Liver (tissue), 9 donors: ENCODE measurements around the gene CD14. TPM values are rescaled to one million over a fixed set of nuclear protein-coding genes. Genes with fewer than 3 reads are reported as not detected.
"Not testable (repeated sequence)": the region's sequence is repeated elsewhere in the genome, so short reads cannot be mapped to it uniquely, and the experiment has no call there.

Source experiments
- DNase-seq: peaks from one replicate; pipeline ENCODE4 v3.0.0-alpha.2; 2017; ENCODE audit warnings: low spot score
- H3K27ac ChIP-seq, 2 donors: one replicate each; pipeline ENCODE4 v1.7.0; 2013; ENCODE audit warnings: inconsistent platforms in 2 of 2, low read length in 2 of 2, control low read depth in 1 of 2, low read depth in 1 of 2, mild to moderate bottlenecking in 1 of 2
- H3K27me3 ChIP-seq, 4 donors: one replicate each; pipeline versions ENCODE4 v1.6.1 to v1.7.0; 2013; ENCODE audit warnings: low read length in 3 of 4, inconsistent platforms in 1 of 4, mild to moderate bottlenecking in 1 of 4, moderate library complexity in 1 of 4; ENCODE audit not compliant: control insufficient read depth in 4 of 4, insufficient read depth in 4 of 4
- H3K36me3 ChIP-seq, 4 donors: one replicate each; pipeline versions ENCODE4 v1.6.1 to v1.7.0; 2013; ENCODE audit warnings: low read length in 3 of 4, mild to moderate bottlenecking in 3 of 4, low read depth in 1 of 4, moderate library complexity in 1 of 4; ENCODE audit not compliant: control insufficient read depth in 4 of 4, insufficient read depth in 3 of 4
- H3K4me1 ChIP-seq, 4 donors: one replicate each; pipeline versions ENCODE4 v1.6.1 to v1.7.0; 2013; ENCODE audit warnings: low read length in 3 of 4, mild to moderate bottlenecking in 3 of 4, moderate library complexity in 1 of 4; ENCODE audit not compliant: control insufficient read depth in 4 of 4, insufficient read depth in 4 of 4
- H3K4me3 ChIP-seq, 3 donors: one replicate each; pipeline versions ENCODE4 v1.6.1 to v1.7.0; 2013; ENCODE audit warnings: low read length in 3 of 3, control low read depth in 1 of 3, low read depth in 1 of 3, mild to moderate bottlenecking in 1 of 3
- H3K9ac ChIP-seq, 2 donors: one replicate each; pipeline ENCODE4 v1.7.0; 2013; ENCODE audit warnings: low read length in 2 of 2, mild to moderate bottlenecking in 2 of 2, moderate library complexity in 2 of 2, control low read depth in 1 of 2, low read depth in 1 of 2
- H3K9me3 ChIP-seq, 4 donors: one replicate each; pipeline versions ENCODE4 v1.6.1 to v1.7.0; 2013; ENCODE audit warnings: low read length in 3 of 4; ENCODE audit not compliant: control insufficient read depth in 4 of 4
- EGR1 ChIP-seq, 2 donors: IDR thresholded peaks; 2 replicates each; pipeline ENCODE4 v1.6.1; 2016 to 2018; ENCODE audit warnings: antibody characterized with exemption in 2 of 2, low read depth in 2 of 2
- FOXA1 ChIP-seq: IDR thresholded peaks from 2 replicates; pipeline ENCODE4 v1.6.1; 2016; ENCODE audit warnings: antibody characterized with exemption
- FOXA2 ChIP-seq: IDR thresholded peaks from 2 replicates; pipeline ENCODE4 v1.6.1; 2016; ENCODE audit warnings: antibody characterized with exemption
- GABPA ChIP-seq, 2 donors: IDR thresholded peaks in 1 of 2; conservative IDR thresholded peaks in 1 of 2; 2 replicates each; pipeline ENCODE4 v1.6.1; 2016; ENCODE audit warnings: antibody characterized with exemption in 2 of 2, mild to moderate bottlenecking in 1 of 2, moderate library complexity in 1 of 2
- HNF4A ChIP-seq, 2 donors: conservative IDR thresholded peaks; 2 replicates each; pipeline ENCODE4 v1.6.1; 2016; ENCODE audit warnings: antibody characterized with exemption in 2 of 2, mild to moderate bottlenecking in 2 of 2
- HNF4G ChIP-seq: IDR thresholded peaks from 2 replicates; pipeline ENCODE4 v1.6.1; 2016; ENCODE audit warnings: antibody characterized with exemption
- JUND ChIP-seq, 2 donors: IDR thresholded peaks; 2 replicates each; pipeline ENCODE4 v1.6.1; 2016; ENCODE audit warnings: antibody characterized with exemption in 2 of 2
- NR2F2 ChIP-seq: IDR thresholded peaks from 2 replicates; pipeline ENCODE4 v1.6.1; 2016; ENCODE audit warnings: antibody characterized with exemption
- RAD21 ChIP-seq, 2 donors: IDR thresholded peaks; 2 replicates each; pipeline ENCODE4 v1.6.1; 2016; ENCODE audit warnings: antibody characterized with exemption in 2 of 2, mild to moderate bottlenecking in 2 of 2
- RXRA ChIP-seq, 2 donors: IDR thresholded peaks; 2 replicates each; pipeline ENCODE4 v1.6.1; 2017 to 2018; ENCODE audit warnings: antibody characterized with exemption in 2 of 2, mild to moderate bottlenecking in 1 of 2
- SP1 ChIP-seq: IDR thresholded peaks from 2 replicates; pipeline ENCODE4 v1.6.1; 2018; ENCODE audit warnings: antibody characterized with exemption, mild to moderate bottlenecking
- TAF1 ChIP-seq: conservative IDR thresholded peaks from 2 replicates; pipeline ENCODE4 v1.6.1; 2016; ENCODE audit warnings: antibody characterized with exemption, mild to moderate bottlenecking
- YY1 ChIP-seq: IDR thresholded peaks from 2 replicates; pipeline ENCODE4 v1.6.1; 2016; ENCODE audit warnings: antibody characterized with exemption, mild to moderate bottlenecking
- WGBS: extraction: QIAGEN DNeasy Blood & Tissue Kit; methylation state at CpG from one replicate; pipeline ENCODE4 v1.1.7; 2013; 5-methylcytosine and 5-hydroxymethylcytosine counted together
- polyA plus RNA-seq, 2 donors: library from polyadenylated mRNA; stranded (reverse) in 1 of 2; unstranded in 1 of 2; fragments of 200-250 nt in 1 of 2; fragments of >200 nt in 1 of 2; fragmentation: Nextera tagmentation in 1 of 2; extraction: Ambion mirVana in 1 of 2; gene quantifications; one replicate each; pipeline versions ENCODE4 v1.2.1 to v1.2.3, GENCODE V29; 2013 to 2015
- total RNA-seq, 2 donors: library from RNA; depleted of rRNA; stranded (reverse); fragments of >200 nt; gene quantifications; one replicate each; pipeline ENCODE4 v1.2.3, GENCODE V29; 2014
- TF ChIP-seq, protein P1 (sequence below): IDR thresholded peaks from 2 replicates; pipeline ENCODE4 v1.6.1; 2016; ENCODE audit warnings: antibody characterized with exemption
- TF ChIP-seq, protein P2 (sequence below): fragments of 150-350 bp; IDR thresholded peaks from 2 replicates; pipeline ENCODE4 v1.5.1; 2017; ENCODE audit warnings: improper control_type of control experiment, low read depth, low read length; ENCODE audit not compliant: missing input control
- TF ChIP-seq, protein P3 (sequence below): IDR thresholded peaks from 2 replicates; pipeline ENCODE4 v1.6.1; 2016; ENCODE audit warnings: antibody characterized with exemption
- TF ChIP-seq, protein P4 (sequence below): IDR thresholded peaks from 2 replicates; pipeline ENCODE4 v1.6.1; 2016; ENCODE audit warnings: antibody characterized with exemption, mild to moderate bottlenecking
- TF ChIP-seq, protein P5 (sequence below): IDR thresholded peaks from 2 replicates; pipeline ENCODE4 v1.6.1; 2016; ENCODE audit warnings: antibody characterized with exemption
- donor health status: healthy.
- donor health status: healthy.
- donor health status: healthy.
- donor health status: healthy.
- donor health status: healthy.

CD14 gene
- total and polyA plus RNA-seq, 4 donors: 61.0 to 343 (median 287) TPM

DNA sequence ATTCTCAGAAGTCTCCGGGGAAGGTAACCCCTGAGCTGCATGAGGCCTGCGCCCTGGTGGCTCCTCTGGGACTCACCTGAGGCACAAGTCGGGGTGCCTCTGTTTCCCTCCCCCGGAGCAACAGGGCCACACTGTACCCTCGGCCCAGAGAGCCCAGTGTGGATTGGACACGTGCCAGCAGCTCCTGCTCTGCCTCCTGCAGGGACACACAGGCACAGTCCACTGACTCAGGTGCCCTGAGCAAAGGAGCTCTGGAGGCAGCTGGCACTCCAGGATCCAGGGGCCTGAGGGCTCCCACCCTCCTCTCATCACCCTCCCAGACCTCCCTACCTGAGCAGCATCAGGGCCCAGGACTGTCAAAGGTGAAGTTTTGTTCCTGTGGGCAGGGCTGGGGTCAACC, 38.8 kb downstream of the CD14 start:
- no peak for DNase-seq
- Histone ChIP-seq H3K4me1 (peaks cover 18 to 32% (median 25%) of the 10 kb centered on the region in 4 donors), H3K27me3 (no peaks in the 10 kb centered on the region), H3K9ac (no peak overlapping the region), H3K9me3 (no peaks in the 10 kb centered on the region), H3K36me3 (no peaks in the 10 kb centered on the region), H3K4me3 (no peak overlapping the region), H3K27ac (no peak overlapping the region)
- WGBS: 77% methylated on average over 6 of the region's 6 CpGs
- TF ChIP-seq FOXA2 (no peak), NR2F2 (no peak), HNF4A (conservative IDR thresholded peaks at IDR 0.05) (no peak), YY1 (no peak), RXRA (IDR thresholded peaks at IDR 0.05) (no peak), TAF1 (no peak), EGR1 (IDR thresholded peaks at IDR 0.05; ENCODE audit: low read depth in 2 of 2) (no peak), HNF4G (no peak)
- TF ChIP-seq, protein P1, sequence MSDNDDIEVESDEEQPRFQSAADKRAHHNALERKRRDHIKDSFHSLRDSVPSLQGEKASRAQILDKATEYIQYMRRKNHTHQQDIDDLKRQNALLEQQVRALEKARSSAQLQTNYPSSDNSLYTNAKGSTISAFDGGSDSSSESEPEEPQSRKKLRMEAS: no peak
- TF ChIP-seq, protein P2, sequence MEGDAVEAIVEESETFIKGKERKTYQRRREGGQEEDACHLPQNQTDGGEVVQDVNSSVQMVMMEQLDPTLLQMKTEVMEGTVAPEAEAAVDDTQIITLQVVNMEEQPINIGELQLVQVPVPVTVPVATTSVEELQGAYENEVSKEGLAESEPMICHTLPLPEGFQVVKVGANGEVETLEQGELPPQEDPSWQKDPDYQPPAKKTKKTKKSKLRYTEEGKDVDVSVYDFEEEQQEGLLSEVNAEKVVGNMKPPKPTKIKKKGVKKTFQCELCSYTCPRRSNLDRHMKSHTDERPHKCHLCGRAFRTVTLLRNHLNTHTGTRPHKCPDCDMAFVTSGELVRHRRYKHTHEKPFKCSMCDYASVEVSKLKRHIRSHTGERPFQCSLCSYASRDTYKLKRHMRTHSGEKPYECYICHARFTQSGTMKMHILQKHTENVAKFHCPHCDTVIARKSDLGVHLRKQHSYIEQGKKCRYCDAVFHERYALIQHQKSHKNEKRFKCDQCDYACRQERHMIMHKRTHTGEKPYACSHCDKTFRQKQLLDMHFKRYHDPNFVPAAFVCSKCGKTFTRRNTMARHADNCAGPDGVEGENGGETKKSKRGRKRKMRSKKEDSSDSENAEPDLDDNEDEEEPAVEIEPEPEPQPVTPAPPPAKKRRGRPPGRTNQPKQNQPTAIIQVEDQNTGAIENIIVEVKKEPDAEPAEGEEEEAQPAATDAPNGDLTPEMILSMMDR: no peak
- TF ChIP-seq, protein P3, sequence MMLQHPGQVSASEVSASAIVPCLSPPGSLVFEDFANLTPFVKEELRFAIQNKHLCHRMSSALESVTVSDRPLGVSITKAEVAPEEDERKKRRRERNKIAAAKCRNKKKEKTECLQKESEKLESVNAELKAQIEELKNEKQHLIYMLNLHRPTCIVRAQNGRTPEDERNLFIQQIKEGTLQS: no peak
- TF ChIP-seq, protein P4, sequence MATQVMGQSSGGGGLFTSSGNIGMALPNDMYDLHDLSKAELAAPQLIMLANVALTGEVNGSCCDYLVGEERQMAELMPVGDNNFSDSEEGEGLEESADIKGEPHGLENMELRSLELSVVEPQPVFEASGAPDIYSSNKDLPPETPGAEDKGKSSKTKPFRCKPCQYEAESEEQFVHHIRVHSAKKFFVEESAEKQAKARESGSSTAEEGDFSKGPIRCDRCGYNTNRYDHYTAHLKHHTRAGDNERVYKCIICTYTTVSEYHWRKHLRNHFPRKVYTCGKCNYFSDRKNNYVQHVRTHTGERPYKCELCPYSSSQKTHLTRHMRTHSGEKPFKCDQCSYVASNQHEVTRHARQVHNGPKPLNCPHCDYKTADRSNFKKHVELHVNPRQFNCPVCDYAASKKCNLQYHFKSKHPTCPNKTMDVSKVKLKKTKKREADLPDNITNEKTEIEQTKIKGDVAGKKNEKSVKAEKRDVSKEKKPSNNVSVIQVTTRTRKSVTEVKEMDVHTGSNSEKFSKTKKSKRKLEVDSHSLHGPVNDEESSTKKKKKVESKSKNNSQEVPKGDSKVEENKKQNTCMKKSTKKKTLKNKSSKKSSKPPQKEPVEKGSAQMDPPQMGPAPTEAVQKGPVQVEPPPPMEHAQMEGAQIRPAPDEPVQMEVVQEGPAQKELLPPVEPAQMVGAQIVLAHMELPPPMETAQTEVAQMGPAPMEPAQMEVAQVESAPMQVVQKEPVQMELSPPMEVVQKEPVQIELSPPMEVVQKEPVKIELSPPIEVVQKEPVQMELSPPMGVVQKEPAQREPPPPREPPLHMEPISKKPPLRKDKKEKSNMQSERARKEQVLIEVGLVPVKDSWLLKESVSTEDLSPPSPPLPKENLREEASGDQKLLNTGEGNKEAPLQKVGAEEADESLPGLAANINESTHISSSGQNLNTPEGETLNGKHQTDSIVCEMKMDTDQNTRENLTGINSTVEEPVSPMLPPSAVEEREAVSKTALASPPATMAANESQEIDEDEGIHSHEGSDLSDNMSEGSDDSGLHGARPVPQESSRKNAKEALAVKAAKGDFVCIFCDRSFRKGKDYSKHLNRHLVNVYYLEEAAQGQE: no peak

DNA sequence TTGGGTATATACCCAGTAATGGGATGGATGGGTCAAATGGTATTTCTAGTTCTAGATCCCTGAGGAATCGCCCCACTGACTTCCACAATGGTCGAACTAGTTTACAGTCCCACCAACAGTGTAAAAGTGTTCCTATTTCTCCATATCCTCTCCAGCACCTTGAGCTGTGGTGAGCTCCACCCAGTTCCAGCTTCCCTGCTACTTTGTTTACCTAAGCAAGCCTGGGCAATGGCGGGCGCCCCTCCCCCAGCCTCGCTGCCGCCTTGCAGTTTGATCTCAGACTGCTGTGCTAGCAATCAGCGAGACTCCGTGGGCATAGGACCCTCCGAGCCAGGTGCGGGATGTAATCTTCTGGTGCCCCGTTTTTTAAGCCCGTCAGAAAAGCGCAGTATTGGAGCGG, 39.9 kb downstream of the CD14 start:
- WGBS: 60% methylated on average over 13 of the region's 14 CpGs
- H3K4me3 ChIP-seq, DNase-seq, H3K27ac ChIP-seq, H3K27me3 ChIP-seq, H3K9me3 ChIP-seq, H3K9ac ChIP-seq, H3K36me3 ChIP-seq: not testable (repeated sequence)
- peaks cover 14 to 29% (median 25%) of the 10 kb centered on the region in 4 donors for H3K4me1 ChIP-seq

DNA sequence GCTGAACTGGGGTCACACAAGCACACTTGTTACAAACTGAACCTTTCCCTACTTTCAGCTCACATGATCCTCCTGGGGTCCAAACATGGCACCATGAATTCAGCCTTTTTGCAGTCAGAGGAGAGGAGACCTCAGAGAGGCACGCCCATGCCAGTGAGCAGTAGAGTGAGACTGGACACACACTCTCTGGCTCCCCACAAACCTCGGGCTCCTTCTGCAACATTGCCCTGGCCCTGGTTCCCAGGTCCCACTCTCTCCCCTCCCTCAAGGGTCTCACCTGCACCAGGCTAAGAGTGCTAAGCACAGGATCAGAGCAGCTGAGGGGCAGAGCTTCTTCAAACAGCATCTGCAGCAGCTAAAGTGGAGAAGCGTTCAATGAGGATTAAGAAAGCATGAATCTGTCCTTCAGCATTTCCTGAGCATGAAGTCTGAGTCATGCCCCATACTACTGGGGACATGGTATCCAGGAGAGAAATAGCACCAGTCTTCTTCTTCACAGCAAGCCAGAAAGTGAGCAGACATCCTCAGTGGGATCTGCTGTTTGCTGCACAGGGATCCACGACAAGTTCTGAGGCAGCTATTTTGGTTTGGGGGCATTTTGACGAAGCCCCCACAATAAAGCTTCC, 41.1 kb downstream of the CD14 start:
- Histone ChIP-seq H3K4me1 (peaks cover 13 to 25% (median 20%) of the 10 kb centered on the region in 4 donors), H3K27me3 (no peaks in the 10 kb centered on the region), H3K4me3 (no peak overlapping the region), H3K36me3 (no peaks in the 10 kb centered on the region), H3K9ac (no peak overlapping the region), H3K27ac (no peak overlapping the region), H3K9me3 (no peaks in the 10 kb centered on the region)
- DNase-seq: no peak
- 87% methylated on average over 5 of the region's 5 CpGs for WGBS
- no peak for TF ChIP-seq HNF4G
- TF ChIP-seq, protein P5, sequence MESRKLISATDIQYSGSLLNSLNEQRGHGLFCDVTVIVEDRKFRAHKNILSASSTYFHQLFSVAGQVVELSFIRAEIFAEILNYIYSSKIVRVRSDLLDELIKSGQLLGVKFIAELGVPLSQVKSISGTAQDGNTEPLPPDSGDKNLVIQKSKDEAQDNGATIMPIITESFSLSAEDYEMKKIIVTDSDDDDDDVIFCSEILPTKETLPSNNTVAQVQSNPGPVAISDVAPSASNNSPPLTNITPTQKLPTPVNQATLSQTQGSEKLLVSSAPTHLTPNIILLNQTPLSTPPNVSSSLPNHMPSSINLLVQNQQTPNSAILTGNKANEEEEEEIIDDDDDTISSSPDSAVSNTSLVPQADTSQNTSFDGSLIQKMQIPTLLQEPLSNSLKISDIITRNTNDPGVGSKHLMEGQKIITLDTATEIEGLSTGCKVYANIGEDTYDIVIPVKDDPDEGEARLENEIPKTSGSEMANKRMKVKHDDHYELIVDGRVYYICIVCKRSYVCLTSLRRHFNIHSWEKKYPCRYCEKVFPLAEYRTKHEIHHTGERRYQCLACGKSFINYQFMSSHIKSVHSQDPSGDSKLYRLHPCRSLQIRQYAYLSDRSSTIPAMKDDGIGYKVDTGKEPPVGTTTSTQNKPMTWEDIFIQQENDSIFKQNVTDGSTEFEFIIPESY: no peak
- no peak for TF ChIP-seq SP1
- no peak for TF ChIP-seq EGR1 (IDR thresholded peaks at IDR 0.05; ENCODE audit: low read depth in 2 of 2)
- TF ChIP-seq, protein P3: no peak
- no peak for TF ChIP-seq FOXA1
- no peak for TF ChIP-seq RXRA (IDR thresholded peaks at IDR 0.05)
- no peak for TF ChIP-seq RAD21 (IDR thresholded peaks at IDR 0.05)
- TF ChIP-seq JUND (IDR thresholded peaks at IDR 0.05): no peak
- TF ChIP-seq NR2F2: no peak
- no peak for TF ChIP-seq TAF1
- no peak for TF ChIP-seq GABPA (IDR thresholded peaks at IDR 0.05 in 1 of 2, conservative IDR thresholded peaks at IDR 0.05 in 1 of 2)
